H1 (cell line): ENCODE results near the gene FBP1. TPM values are rescaled to one million over a fixed set of nuclear protein-coding genes. Genes with fewer than 3 reads are reported as not detected.

Source experiments
- CTCF ChIA-PET: fragments of 300-600 bp; sonication (Branson Sonifier 250); formaldehyde crosslinking; loops from one replicate; lab custom pipeline; 2021; ENCODE audit not compliant: partially characterized antibody; lab: Charles Lee
- POLR2A ChIA-PET: fragments of 300-600 bp; sonication (Branson Sonifier 250); formaldehyde crosslinking; loops from one replicate; lab custom pipeline; 2021; ENCODE audit warnings: inconsistent platforms; ENCODE audit not compliant: partially characterized antibody; lab: Charles Lee
- DNase-seq, 2 experiments: peaks; one replicate each; pipeline versions ENCODE4 v3.0.0 to v3.0.0-alpha.2; 2010 to 2022; ENCODE audit warnings: low spot score in 2 of 2, low read depth in 1 of 2, mixed read lengths in 1 of 2
- FAIRE-seq: peaks from 2 replicates; lab custom pipeline; 2011; peaks lifted over from hg19 to GRCh38; lab: Jason Lieb, UNC
- H2AFZ ChIP-seq: 2 replicates; pipeline ENCODE4 v1.8.1; 2012; ENCODE audit warnings: low read length, inconsistent platforms
- H2AK5ac ChIP-seq: 2 replicates; pipeline ENCODE4 v1.6.1; 2013; ENCODE audit warnings: low read depth, low read length
- H2BK120ac ChIP-seq: replicated peaks from 2 replicates; pipeline ENCODE3; 2013; ENCODE audit warnings: low read depth, low read length, inconsistent platforms
- H2BK12ac ChIP-seq: 2 replicates; pipeline ENCODE4 v1.6.1; 2013; ENCODE audit warnings: low read depth, low read length
- H2BK15ac ChIP-seq: 2 replicates; pipeline ENCODE4 v1.6.1; 2013; ENCODE audit warnings: low read length
- H2BK20ac ChIP-seq: 2 replicates; pipeline ENCODE4 v1.6.1; 2013; ENCODE audit warnings: low read length
- H2BK5ac ChIP-seq: 2 replicates; pipeline ENCODE4 v1.6.1; 2013; ENCODE audit warnings: low read depth, low read length
- H3K14ac ChIP-seq: 2 replicates; pipeline ENCODE4 v1.6.1; 2013; ENCODE audit warnings: inconsistent platforms; ENCODE audit not compliant: insufficient read length
- H3K18ac ChIP-seq: 2 replicates; pipeline ENCODE4 v1.6.1; 2013; ENCODE audit warnings: low read length; ENCODE audit errors: extremely low read depth
- H3K23ac ChIP-seq: 2 replicates; pipeline ENCODE4 v1.6.1; 2013; ENCODE audit warnings: inconsistent platforms; ENCODE audit not compliant: insufficient read length
- H3K23me2 ChIP-seq: 2 replicates; pipeline ENCODE4 v1.6.1; 2013; ENCODE audit warnings: low read depth, low read length
- H3K27ac ChIP-seq: 2 replicates; pipeline ENCODE4 v1.6.1; 2011; ENCODE audit warnings: low read depth, low read length, inconsistent platforms
- H3K27me3 ChIP-seq, 4 experiments: replicated peaks in 1 of 4; 1 replicate in 1 of 4; 2 replicates in 3 of 4; pipeline versions ENCODE4 v1.6.1 to v1.8.1; 2011 to 2013; ENCODE audit warnings: low read length in 3 of 4, mild to moderate bottlenecking in 3 of 4, inconsistent platforms in 2 of 4, mixed read lengths in 2 of 4, moderate library complexity in 1 of 4; ENCODE audit not compliant: control insufficient read depth in 3 of 4, insufficient read depth in 3 of 4; ENCODE audit errors: extremely low read depth in 1 of 4
- H3K36me3 ChIP-seq, 4 experiments: 2 replicates each; pipeline versions ENCODE4 v1.6.1 to v1.8.1; 2011 to 2013; ENCODE audit warnings: mild to moderate bottlenecking in 4 of 4, low read length in 3 of 4, moderate library complexity in 2 of 4, control low read depth in 1 of 4, inconsistent platforms in 1 of 4; ENCODE audit not compliant: insufficient read depth in 4 of 4, control insufficient read depth in 2 of 4
- H3K4ac ChIP-seq: replicated peaks from 2 replicates; pipeline ENCODE3; 2013; ENCODE audit warnings: low read length, low read depth, mixed read lengths, inconsistent platforms; ENCODE audit not compliant: insufficient read length
- H3K4me1 ChIP-seq, 4 experiments: replicated peaks in 1 of 4; 1 replicate in 1 of 4; 2 replicates in 3 of 4; pipeline versions ENCODE4 v1.6.1 to v1.8.1; 2011 to 2013; ENCODE audit warnings: low read length in 3 of 4, inconsistent platforms in 2 of 4, mixed read lengths in 1 of 4; ENCODE audit not compliant: insufficient read depth in 4 of 4, control insufficient read depth in 3 of 4
- H3K4me2 ChIP-seq, 2 experiments: 2 replicates each; pipeline versions ENCODE4 v1.6.1 to v1.8.1; 2011 to 2013; ENCODE audit warnings: low read depth in 2 of 2, low read length in 2 of 2, control low read depth in 1 of 2, inconsistent platforms in 1 of 2, mild to moderate bottlenecking in 1 of 2; ENCODE audit not compliant: insufficient read depth in 1 of 2
- H3K4me3 ChIP-seq, 4 experiments: fragments of 200-600, 300-600 bp in 1 of 4; sonication (generic), shearing (Covaris generic), sonication (Bioruptor Twin) in 1 of 4; 2 replicates each; pipeline versions ENCODE4 v1.5.1 to v1.8.1; 2011 to 2016; ENCODE audit warnings: low read length in 4 of 4, low read depth in 3 of 4, control low read depth in 2 of 4, inconsistent platforms in 2 of 4, mild to moderate bottlenecking in 2 of 4, mixed read lengths in 1 of 4, moderate library complexity in 1 of 4; ENCODE audit not compliant: insufficient read depth in 2 of 4; ENCODE audit errors: extremely low read depth in 1 of 4
- H3K56ac ChIP-seq: replicated peaks from 2 replicates; pipeline ENCODE3; 2013; ENCODE audit warnings: low read depth, mild to moderate bottlenecking, mixed read lengths, low read length, inconsistent platforms; ENCODE audit not compliant: insufficient read length
- H3K79me1 ChIP-seq: 2 replicates; pipeline ENCODE4 v1.6.1; 2013; ENCODE audit warnings: low read depth, low read length, control low read depth
- H3K79me2 ChIP-seq, 2 experiments: 2 replicates each; pipeline versions ENCODE4 v1.6.1 to v1.8.1; 2012 to 2013; ENCODE audit warnings: low read length in 2 of 2, mild to moderate bottlenecking in 2 of 2, inconsistent platforms in 1 of 2; ENCODE audit not compliant: insufficient read depth in 2 of 2, control insufficient read depth in 1 of 2
- H3K9ac ChIP-seq, 4 experiments: replicated peaks in 1 of 4; 1 replicate in 1 of 4; 2 replicates in 3 of 4; pipeline versions ENCODE4 v1.6.1 to v1.8.1; 2011 to 2013; ENCODE audit warnings: low read depth in 3 of 4, low read length in 3 of 4, control low read depth in 2 of 4, mild to moderate bottlenecking in 2 of 4, moderate library complexity in 2 of 4, inconsistent platforms in 1 of 4; ENCODE audit errors: extremely low read depth in 1 of 4
- H3K9me3 ChIP-seq, 2 experiments: 2 replicates each; pipeline versions ENCODE4 v1.6.1 to v1.8.1; 2012 to 2013; ENCODE audit warnings: mild to moderate bottlenecking in 2 of 2, moderate library complexity in 2 of 2, control low read depth in 1 of 2, inconsistent platforms in 1 of 2, low read depth in 1 of 2, low read length in 1 of 2, mixed read lengths in 1 of 2; ENCODE audit not compliant: insufficient read depth in 2 of 2
- H4K20me1 ChIP-seq, 2 experiments: replicated peaks in 1 of 2; 2 replicates each; pipeline versions ENCODE3 to v1.8.1; 2011 to 2013; ENCODE audit warnings: inconsistent platforms in 2 of 2, low read length in 2 of 2, mild to moderate bottlenecking in 1 of 2; ENCODE audit not compliant: insufficient read depth in 2 of 2, control insufficient read depth in 1 of 2
- H4K5ac ChIP-seq: 2 replicates; pipeline ENCODE4 v1.6.1; 2013; ENCODE audit warnings: low read length, low read depth, mixed read lengths, inconsistent platforms; ENCODE audit not compliant: insufficient read length
- H4K8ac ChIP-seq: 2 replicates; pipeline ENCODE4 v1.8.0; 2013; ENCODE audit warnings: mild to moderate bottlenecking, moderate library complexity, low read length, inconsistent platforms; ENCODE audit not compliant: insufficient read depth; ENCODE audit errors: extremely low read depth
- H4K91ac ChIP-seq: replicated peaks from 2 replicates; pipeline ENCODE3; 2013; ENCODE audit warnings: low read length, mixed read lengths, inconsistent platforms; ENCODE audit not compliant: insufficient read length
- FOSL1 ChIP-seq: IDR thresholded peaks from 2 replicates; pipeline ENCODE4 v1.6.1; 2011; ENCODE audit warnings: mild to moderate bottlenecking, low read depth, low read length, moderate library complexity; ENCODE audit not compliant: insufficient read depth
- POU5F1 ChIP-seq: IDR thresholded peaks from 2 replicates; pipeline ENCODE4 v1.6.1; 2011; ENCODE audit warnings: low read depth, mild to moderate bottlenecking, low read length, moderate library complexity
- RBBP5 ChIP-seq: IDR thresholded peaks from 2 replicates; pipeline ENCODE4 v1.7.1; 2012; ENCODE audit warnings: low read depth, mild to moderate bottlenecking, inconsistent platforms, low read length, moderate library complexity, borderline replicate concordance
- RFX5 ChIP-seq: IDR thresholded peaks from 2 replicates; pipeline ENCODE4 v1.6.1; 2011; ENCODE audit warnings: low read depth, low read length, improper control_type of control experiment, borderline replicate concordance
- RNF2 ChIP-seq: fragments of 200-900, 300-1000 bp; sonication (generic); IDR thresholded peaks from 2 replicates; pipeline ENCODE4 v1.7.1; 2016; ENCODE audit warnings: borderline replicate concordance, low read depth, mild to moderate bottlenecking, antibody characterized with exemption, low read length; ENCODE audit not compliant: poor library complexity, severe bottlenecking; ENCODE audit errors: missing control alignments
- SIRT6 ChIP-seq: IDR thresholded peaks from one replicate; pipeline ENCODE4 v1.7.1; 2012; ENCODE audit warnings: low read length, inconsistent platforms
- SIX5 ChIP-seq: IDR thresholded peaks from 2 replicates; pipeline ENCODE4 v1.6.1; 2011; ENCODE audit warnings: mild to moderate bottlenecking, low read depth, low read length
- USF2 ChIP-seq: IDR thresholded peaks from 2 replicates; pipeline ENCODE4 v1.6.1; 2011; ENCODE audit warnings: low read length, improper control_type of control experiment
- WGBS, 2 experiments: shearing (Covaris generic) in 1 of 2; methylation state at CpG; one replicate each; pipeline versions ENCODE4 v1.1.6 to v1.1.7; 2013 to 2015; ENCODE audit warnings: low lambda C conversion rate in 2 of 2, mixed read lengths in 2 of 2, inconsistent platforms in 1 of 2, low coverage in 1 of 2, missing lambda C conversion rate in 1 of 2; ENCODE audit not compliant: insufficient replicate concordance in 2 of 2, insufficient coverage in 1 of 2, insufficient read length in 1 of 2; ENCODE audit errors: extremely low coverage in 1 of 2, missing lambda C conversion rate in 1 of 2; 5-methylcytosine and 5-hydroxymethylcytosine counted together
- polyA plus RNA-seq, 7 experiments: library from polyadenylated mRNA; depleted of rRNA in 3 of 7; stranded (reverse) in 5 of 7; unstranded in 2 of 7; fragments of >200 nt in 5 of 7; fragments of 200-250 nt in 2 of 7; gene quantifications; 1 replicate in 5 of 7; 2 replicates in 1 of 7; 4 replicates in 1 of 7; pipeline versions ENCODE4 v1.2.1 to v1.2.3, GENCODE V29; 2011 to 2013; ENCODE audit warnings: missing spikeins in 2 of 7, mixed read lengths in 2 of 7
- total RNA-seq: library from RNA; stranded (reverse); fragmentation: NEBNext Ultra II Directional; extraction: Animal tissue kit (Norgen Biotek cat#: 25700); gene quantifications from 2 replicates; pipeline ENCODE4 v1.2.1, GENCODE V29; 2021

Gene FBP1
- total and polyA plus RNA-seq, 2 of the 8 experiments (the other 6 are each of a cell fraction or from before 2014, with no cell fraction given), result 1.0 to 4.1 TPM

GRCh38 chr9:94687451-94687850 is 48.1 kb upstream of the FBP1 start:
- H2AFZ ChIP-seq, result no peak overlapping the region
- no peak overlapping the region for H4K8ac ChIP-seq
- H4K20me1 ChIP-seq, result no peaks in the 10 kb centered on the region
- H4K5ac ChIP-seq, result no peak overlapping the region
- no peaks in the 10 kb centered on the region for H3K4me1 ChIP-seq
- 91% methylated on average over 2 of the region's 2 CpGs; no CpG with 5 or more reads in 1 of the 2 experiments for WGBS, 2 experiments
- no peak overlapping the region for H3K18ac ChIP-seq
- no peak overlapping the region for H3K4me3 ChIP-seq
- no peak overlapping the region for H3K9ac ChIP-seq
- no peak overlapping the region for H3K27ac ChIP-seq
- H3K14ac ChIP-seq, result no peak overlapping the region
- H3K9me3 ChIP-seq, result no peaks in the 10 kb centered on the region
- H2BK5ac ChIP-seq, result no peak overlapping the region
- no peak overlapping the region for H4K91ac ChIP-seq
- no peak overlapping the region for H2BK20ac ChIP-seq
- no peaks in the 10 kb centered on the region for H3K79me2 ChIP-seq
- 0 out of 7 replicates have a peak, but pooled peaks cover 0 to 2% (median 0%) of the 10 kb centered on the region in 4 experiments for H3K27me3 ChIP-seq
- DNase-seq (no peak), FAIRE-seq (no peak)
- POLR2A ChIA-PET, result no interaction called here
- H3K4ac ChIP-seq, result no peak overlapping the region
- no peak overlapping the region for H3K23ac ChIP-seq
- no peaks in the 10 kb centered on the region for H3K23me2 ChIP-seq
- H2BK15ac ChIP-seq, result no peak overlapping the region
- no peaks in the 10 kb centered on the region for H3K79me1 ChIP-seq
- CTCF ChIA-PET, result interaction anchor here (1.6 kb wide), 1 partner anchor 8 kb away, joined by 5 read pairs; no protein-coding TSS in a partner anchor
- H2BK12ac ChIP-seq, result no peak overlapping the region
- TF ChIP-seq RBBP5 (no peak), POU5F1 (no peak), RNF2 (no peak), RFX5 (no peak), SIRT6 (no peak), USF2 (no peak), FOSL1 (no peak), SIX5 (no peak)
- H3K36me3 ChIP-seq, result no peaks in the 10 kb centered on the region
- no peak overlapping the region for H2BK120ac ChIP-seq
- no peak overlapping the region for H3K56ac ChIP-seq
- no peak overlapping the region for H2AK5ac ChIP-seq
- H3K4me2 ChIP-seq, result no peak overlapping the region
